ENCODE data around the gene SPDYE2.
"Not testable (repeated sequence)": the region's sequence is repeated elsewhere in the genome, so short reads cannot be mapped to it uniquely, and the experiment has no call there.

SPDYE2 gene, protein sequence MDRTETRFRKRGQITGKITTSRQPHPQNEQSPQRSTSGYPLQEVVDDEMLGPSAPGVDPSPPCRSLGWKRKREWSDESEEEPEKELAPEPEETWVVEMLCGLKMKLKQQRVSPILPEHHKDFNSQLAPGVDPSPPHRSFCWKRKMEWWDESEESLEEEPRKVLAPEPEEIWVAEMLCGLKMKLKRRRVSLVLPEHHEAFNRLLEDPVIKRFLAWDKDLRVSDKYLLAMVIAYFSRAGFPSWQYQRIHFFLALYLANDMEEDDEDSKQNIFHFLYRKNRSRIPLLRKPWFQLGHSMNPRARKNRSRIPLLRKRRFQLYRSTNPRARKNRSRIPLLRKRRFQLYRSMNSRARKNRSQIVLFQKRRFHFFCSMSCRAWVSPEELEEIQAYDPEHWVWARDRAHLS

DNA sequence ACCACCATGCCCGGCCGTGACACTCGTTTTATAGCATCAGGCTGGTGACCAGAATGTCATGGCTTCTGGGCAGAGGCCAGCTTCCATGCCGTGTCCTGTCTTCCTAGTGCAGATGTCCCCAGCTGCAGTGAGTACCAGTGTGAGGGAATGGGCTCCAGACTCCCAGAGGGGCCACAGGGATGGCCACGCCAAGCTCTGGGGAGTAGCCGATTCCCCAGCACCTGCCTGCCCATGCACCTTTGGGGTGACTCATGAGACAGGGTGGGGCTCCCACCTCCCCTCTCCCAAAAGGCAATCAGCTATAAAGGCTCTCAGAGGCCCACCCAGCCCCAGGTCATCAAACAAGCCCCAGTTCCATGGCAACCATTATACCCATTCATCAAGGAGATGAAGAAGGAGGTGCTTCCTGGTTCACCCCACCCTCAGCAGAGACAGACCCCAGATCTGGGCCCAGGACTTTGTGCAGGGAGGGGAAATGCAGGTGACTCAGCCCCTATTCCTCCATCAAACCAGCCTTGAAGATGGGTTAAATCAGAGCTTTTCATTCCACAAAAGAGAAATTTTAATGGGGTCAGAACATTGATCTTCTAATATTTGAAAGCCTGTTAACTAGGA lies at the start of gene SPDYE2:
TSS of gene SPDYE2 (plus strand) at position 419 of the 615 bp plus-strand sequence. CDS start 2,030 bp downstream, outside the sequence.
- not testable (repeated sequence) for DNase-seq (ENCODE audit: low read depth); H3K4me3 ChIP-seq (ENCODE audit: low read length)

DNA sequence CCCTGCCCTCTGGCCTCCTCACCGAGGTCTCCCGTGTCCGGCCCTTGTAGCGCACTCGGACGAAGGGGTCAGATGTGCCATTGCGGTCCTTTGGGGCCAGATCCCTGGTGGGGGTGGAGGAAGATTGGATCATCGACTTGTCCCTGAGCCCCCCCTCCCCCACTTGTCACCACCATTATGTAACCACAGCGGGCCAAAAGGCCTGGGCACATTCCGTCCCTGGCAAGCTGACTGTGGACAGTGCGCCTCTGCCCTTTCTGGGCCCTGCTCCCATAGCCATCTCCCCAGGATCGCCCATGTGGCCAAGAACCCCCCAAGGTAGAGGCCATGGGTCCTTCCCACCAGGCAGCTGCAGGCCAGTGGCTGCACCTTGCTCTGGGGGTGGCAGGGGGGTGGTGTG lies 47.9 kb upstream of the SPDYE2 start:
- DNase-seq (ENCODE audit: low read depth); H3K4me3 ChIP-seq (ENCODE audit: low read length): not testable (repeated sequence)

DNA sequence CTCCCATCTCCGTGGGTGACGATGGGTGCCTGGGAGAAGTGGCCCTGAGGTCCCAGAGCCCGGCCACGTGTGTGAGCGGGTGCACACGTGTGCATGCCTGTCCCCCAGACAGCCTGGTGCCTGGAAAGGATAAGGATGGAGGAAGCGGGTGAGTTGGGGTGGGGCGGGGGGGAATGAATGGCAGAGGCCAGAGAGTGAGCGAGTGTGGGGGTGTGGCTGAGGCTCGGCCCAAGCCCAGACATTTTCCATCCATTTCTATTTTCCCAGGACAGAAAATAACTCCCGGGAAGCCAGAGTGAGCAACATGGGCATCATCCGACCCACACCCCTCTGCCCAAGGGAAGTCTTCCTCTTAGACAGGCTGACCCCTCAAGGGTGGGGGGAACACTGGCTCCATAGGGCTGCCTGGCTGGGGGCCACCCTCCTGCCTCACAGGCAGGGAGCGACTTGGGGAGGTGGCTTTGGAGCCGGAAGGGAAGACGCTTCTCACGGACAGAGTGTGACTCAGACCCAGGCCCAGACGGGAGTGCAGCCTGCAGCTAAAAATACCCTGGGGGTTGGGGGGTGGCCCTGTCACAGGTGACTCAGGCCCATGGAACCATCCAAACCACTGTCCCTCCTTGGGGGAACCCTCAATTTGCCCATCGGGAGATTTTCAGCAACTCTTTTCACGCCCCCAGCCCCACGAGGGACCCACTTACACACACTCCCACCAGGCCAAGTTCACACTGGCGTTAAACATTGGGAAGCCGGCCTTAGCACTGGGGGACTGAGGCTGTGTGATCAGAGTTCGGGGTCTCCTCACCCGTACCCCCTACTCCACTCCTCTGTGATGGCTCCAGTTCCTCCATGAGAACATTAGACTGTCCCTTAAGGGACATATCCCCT lies 45.5 kb upstream of the SPDYE2 start:
- DNase-seq (ENCODE audit: low read depth); H3K4me3 ChIP-seq (ENCODE audit: low read length): not testable (repeated sequence)

DNA sequence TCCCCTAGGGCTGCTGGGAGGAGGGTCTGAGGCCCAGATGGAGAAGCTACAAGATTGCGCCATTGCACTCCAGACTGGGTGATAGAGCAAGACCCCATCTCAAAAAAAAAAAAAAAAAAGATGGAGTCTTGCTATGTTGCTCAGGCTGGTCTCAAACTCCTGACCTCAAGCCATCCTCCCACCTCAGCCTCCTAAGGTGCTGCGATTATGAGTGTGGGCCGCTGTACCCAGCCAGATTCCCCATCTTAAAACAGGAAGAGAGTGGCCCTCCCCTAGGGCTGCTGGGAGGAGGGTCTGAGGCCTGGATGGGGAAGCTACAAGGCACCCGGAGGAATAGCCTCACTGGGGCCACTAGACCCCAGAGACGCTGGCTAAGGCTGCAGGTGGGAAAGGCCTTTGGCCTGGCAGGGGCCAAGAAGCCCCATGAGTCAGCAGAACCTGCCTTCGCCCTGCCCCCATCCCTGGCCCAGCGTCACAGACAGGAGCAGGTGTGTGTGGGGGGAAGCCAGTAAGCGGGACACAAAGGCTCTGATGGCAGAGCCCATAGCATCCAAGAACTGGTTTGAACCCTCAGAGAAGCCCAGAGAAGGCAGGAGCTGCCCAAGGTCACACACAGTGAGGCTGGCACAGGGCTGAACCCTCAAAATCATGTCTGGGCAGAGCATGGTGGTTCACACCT lies 43.5 kb upstream of the SPDYE2 start:
- H3K4me3 ChIP-seq (ENCODE audit: low read length); DNase-seq (ENCODE audit: low read depth): not testable (repeated sequence)

DNA sequence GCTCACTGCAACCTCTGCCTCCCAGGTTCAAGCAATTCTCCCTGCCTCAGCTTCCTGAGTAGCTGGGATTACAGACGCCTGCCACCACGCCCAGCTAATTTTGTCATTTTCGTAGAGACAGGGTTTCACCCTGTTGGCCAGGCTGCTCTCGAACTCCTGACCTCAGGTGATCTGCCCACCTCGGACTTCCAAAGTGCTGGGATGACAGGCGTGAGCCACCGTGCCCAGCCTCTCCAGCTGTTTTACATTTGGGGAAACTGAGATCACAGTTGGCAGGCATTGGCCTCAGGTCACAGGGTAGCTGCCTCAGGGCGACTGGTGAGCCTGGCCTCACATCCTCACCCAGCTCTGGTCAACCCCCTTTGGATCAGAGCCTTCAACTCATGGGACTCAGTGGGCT lies 40.5 kb upstream of the SPDYE2 start:
- not testable (repeated sequence) for H3K4me3 ChIP-seq (ENCODE audit: low read length); DNase-seq (ENCODE audit: low read depth)

- H3K4me3 ChIP-seq (ENCODE audit: low read length) = not testable (repeated sequence)
These were observed 39.0 kb upstream of the SPDYE2 start for GRCh38 chr7:102511860-102512522.

GRCh38 chr7:102512642-102513221 lies 38.3 kb upstream of the SPDYE2 start:
- not testable (repeated sequence) for H3K4me3 ChIP-seq (ENCODE audit: low read length); DNase-seq (ENCODE audit: low read depth)

More at GRCh38 chr7:102511860-102512522, 39.0 kb upstream of the SPDYE2 start:
- DNase-seq (ENCODE audit: low read depth) = not testable (repeated sequence)

DNA sequence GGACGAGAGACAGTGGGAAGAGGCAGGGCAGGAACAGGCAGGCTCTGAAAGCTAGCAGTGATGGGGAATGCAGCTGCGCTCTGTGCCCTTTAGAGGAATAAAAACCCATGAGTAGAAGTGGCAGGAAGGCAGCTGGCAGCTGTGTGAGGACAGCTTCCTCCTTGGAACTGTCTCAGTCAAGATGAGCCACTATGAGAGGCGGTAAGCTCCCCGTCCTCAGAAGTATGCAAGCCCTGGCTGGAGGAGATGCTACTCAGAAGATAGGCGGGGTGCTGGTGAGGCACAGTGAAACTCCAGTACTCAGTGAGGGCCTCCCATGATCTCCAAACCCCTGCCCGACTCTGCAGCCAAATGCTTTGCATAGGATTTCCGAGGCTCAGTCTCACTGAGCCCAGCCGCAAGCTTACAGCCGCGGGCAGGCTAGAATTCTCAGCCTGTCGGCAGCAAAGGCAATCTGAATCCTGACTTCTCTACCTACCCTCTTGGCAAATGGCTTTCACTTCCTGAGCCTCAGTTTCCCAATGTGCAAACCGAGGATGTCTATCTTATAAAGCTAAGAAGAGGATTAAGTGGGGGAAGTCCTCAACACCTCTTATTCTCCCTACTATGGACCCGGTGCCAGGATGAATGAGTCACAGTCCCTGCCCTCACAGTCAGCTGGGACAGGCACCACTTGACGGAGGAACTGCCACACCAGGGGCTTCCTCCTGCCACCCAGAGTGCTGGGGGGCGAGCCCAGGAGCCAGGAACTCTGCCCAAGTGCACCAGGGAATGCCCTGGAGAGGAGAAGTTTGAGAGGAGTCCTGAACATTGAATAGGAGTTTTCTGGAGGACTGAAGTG lies 35.9 kb upstream of the SPDYE2 start:
- not testable (repeated sequence) for H3K4me3 ChIP-seq (ENCODE audit: low read length); DNase-seq (ENCODE audit: low read depth)

GRCh38 chr7:102515889-102516288 lies 35.1 kb upstream of the SPDYE2 start:
- DNase-seq (ENCODE audit: low read depth); H3K4me3 ChIP-seq (ENCODE audit: low read length): not testable (repeated sequence)

DNA sequence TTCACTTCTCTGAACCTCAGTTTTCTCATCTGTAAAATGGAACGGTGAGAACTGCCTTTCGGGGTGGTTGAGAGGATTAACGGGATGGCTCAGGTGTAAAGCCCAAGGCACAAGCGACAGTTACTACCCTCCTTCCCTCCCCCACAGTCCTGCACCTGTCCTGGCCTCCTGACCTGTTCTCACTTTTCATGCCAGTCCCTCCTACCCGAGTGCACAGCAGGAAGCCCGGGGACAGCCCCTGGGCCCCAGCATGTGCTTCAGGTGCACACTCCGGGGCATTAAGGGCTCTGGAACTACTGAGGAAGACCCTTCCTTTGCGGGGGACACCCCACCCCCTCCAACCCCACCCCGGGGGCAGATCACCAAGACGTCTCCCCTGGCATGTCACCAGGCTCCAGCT lies 34.1 kb upstream of the SPDYE2 start:
- H3K4me3 ChIP-seq (ENCODE audit: low read length); DNase-seq (ENCODE audit: low read depth): not testable (repeated sequence)

- H3K4me3 ChIP-seq (ENCODE audit: low read length); DNase-seq (ENCODE audit: low read depth): not testable (repeated sequence)
These were observed 33.4 kb upstream of the SPDYE2 start, which contains the start of gene RASA4B for GRCh38 chr7:102517550-102518147. RASA4B (minus strand) TSS chr7:102517777; CDS start chr7:102517710, 67 bp downstream.

- not testable (repeated sequence) for DNase-seq (ENCODE audit: low read depth); H3K4me3 ChIP-seq (ENCODE audit: low read length)
These were observed 30.2 kb upstream of the SPDYE2 start for GRCh38 chr7:102520797-102521196.

GRCh38 chr7:102524803-102525202 lies 26.2 kb upstream of the SPDYE2 start:
- H3K4me3 ChIP-seq (ENCODE audit: low read length); DNase-seq (ENCODE audit: low read depth): not testable (repeated sequence)

- not testable (repeated sequence) for H3K4me3 ChIP-seq (ENCODE audit: low read length); DNase-seq (ENCODE audit: low read depth)
These were observed 23.8 kb upstream of the SPDYE2 start for GRCh38 chr7:102527182-102527581.

DNA sequence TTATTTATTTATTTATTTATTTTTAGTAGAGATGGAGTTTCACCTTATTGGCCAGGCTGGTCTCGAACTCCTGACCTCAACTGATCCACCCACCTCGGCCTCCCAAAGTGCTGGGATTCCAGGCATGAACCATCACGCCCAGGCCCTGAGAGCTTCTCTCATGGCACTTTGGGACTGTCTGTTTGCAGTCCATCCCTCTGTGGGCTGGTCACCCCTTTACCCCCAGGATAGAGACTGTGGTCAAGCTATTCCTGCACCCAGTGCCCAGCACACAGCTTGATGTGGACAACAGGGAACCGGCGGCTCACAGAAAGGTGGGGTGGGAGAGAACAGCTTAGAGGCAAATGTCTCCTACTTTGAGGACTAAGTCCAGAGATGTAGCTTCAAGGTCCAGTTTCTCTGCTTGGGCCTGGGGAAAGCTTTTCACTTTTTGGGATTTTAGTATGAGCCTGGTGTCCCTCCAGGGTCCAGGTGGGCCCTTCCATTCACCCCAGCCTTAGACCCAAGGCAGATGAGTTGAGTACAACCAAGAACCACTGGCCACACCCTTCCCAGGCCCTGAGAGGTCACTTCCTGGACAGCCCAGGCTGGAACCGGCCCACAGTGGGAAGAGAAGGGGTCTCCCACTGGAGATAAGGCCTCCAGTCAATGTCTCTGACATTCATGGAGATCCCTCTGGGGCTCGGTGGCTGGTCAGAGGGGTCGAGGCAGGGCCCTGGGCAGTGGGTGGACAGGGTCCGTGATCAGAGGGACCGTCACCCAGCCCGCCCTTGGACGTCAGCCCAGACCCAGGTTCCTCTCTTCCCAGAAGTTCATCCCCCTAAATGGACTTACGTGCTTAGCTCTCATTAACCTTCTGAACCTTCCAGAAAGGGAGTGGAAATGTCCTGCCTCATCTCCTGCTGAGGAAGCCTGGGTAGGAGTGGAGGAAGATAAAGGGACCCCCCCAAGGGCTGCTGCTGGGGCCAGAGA lies 22.9 kb upstream of the SPDYE2 start:
- H3K4me3 ChIP-seq (ENCODE audit: low read length); DNase-seq (ENCODE audit: low read depth): not testable (repeated sequence)

DNA sequence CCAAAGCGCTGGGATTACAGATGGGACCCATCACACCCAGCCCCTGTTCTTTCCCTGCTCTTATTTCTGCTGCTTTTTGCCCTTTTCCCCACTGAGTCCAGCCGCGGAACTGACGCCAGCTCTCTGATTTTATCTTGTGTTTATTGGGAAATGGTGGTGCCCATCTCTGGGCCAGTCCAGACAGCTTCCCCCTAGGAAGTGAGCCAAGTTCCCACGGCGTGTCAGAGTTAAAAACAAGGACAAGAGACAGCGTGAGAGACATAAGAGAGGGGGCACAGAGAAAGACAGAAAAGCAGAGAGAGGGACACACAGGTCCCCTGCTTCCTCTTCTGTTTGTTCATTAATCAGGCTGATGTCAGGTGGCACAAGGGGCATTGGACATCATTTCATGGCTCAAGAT lies 19.4 kb upstream of the SPDYE2 start:
- not testable (repeated sequence) for H3K4me3 ChIP-seq (ENCODE audit: low read length); DNase-seq (ENCODE audit: low read depth)
